PC-9 (cell line): ENCODE results near the gene PLCL2.

Experiments used
- EZH2 ChIP-seq: fragments of 200-600 bp; sonication (generic); IDR thresholded peaks from 2 replicates; pipeline ENCODE4 v1.8.0; 2017; ENCODE audit warnings: antibody characterized with exemption, low read depth
- TF ChIP-seq, protein P1 (sequence below): fragments of 200-600 bp; sonication (generic); conservative IDR thresholded peaks from 2 replicates; pipeline ENCODE4 v1.6.1; 2017; ENCODE audit warnings: mixed run types, antibody characterized with exemption, mild to moderate bottlenecking, moderate library complexity

DNA sequence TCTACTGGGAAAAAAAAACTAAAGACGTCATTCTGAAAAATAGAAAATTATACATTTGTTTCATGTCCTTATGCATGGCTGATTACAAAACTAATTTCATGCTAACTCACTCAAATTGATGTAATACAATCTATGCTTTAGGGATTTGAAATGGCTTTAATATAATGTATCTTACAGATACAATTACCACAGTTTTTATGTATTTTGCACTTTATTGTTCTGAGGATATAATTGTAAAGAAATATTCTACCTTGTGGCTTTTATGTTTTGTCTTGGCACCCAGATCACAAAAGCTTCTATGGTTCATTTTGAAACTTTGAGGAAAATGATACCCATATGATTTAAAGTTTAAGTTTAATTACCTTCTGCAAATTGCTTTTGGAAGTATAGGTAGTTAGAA lies 122.5 kb downstream of the PLCL2 start:
- TF ChIP-seq, protein P1, sequence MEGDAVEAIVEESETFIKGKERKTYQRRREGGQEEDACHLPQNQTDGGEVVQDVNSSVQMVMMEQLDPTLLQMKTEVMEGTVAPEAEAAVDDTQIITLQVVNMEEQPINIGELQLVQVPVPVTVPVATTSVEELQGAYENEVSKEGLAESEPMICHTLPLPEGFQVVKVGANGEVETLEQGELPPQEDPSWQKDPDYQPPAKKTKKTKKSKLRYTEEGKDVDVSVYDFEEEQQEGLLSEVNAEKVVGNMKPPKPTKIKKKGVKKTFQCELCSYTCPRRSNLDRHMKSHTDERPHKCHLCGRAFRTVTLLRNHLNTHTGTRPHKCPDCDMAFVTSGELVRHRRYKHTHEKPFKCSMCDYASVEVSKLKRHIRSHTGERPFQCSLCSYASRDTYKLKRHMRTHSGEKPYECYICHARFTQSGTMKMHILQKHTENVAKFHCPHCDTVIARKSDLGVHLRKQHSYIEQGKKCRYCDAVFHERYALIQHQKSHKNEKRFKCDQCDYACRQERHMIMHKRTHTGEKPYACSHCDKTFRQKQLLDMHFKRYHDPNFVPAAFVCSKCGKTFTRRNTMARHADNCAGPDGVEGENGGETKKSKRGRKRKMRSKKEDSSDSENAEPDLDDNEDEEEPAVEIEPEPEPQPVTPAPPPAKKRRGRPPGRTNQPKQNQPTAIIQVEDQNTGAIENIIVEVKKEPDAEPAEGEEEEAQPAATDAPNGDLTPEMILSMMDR, result no peak
- no peak for TF ChIP-seq EZH2
